Keratinocyte (primary cell): ENCODE data around the gene TAS2R42. TPM values are rescaled to one million over a fixed set of nuclear protein-coding genes. Genes with fewer than 3 reads are reported as not detected.

Source experiments
- DNase-seq: peaks from one replicate; pipeline ENCODE4 v3.0.0-alpha.2; 2011; ENCODE audit warnings: low read depth, missing footprints, low spot score
- FAIRE-seq: peaks from 2 replicates; lab custom pipeline; 2011; peaks lifted over from hg19 to GRCh38; lab: Jason Lieb, UNC
- H2AFZ ChIP-seq: 2 replicates; pipeline ENCODE4 v1.6.0; 2012; ENCODE audit warnings: low read length, control low read depth, inconsistent platforms; ENCODE audit not compliant: control insufficient read depth
- H3K27ac ChIP-seq: 2 replicates; pipeline ENCODE4 v1.5.1; 2011; ENCODE audit warnings: low read length; ENCODE audit not compliant: control insufficient read depth, insufficient read depth
- H3K27me3 ChIP-seq: 3 replicates; pipeline ENCODE4 v1.6.0; 2011; ENCODE audit warnings: low read length; ENCODE audit not compliant: control insufficient read depth, insufficient read depth; ENCODE audit errors: extremely low read depth
- H3K36me3 ChIP-seq, 2 experiments: 2 replicates in 1 of 2; 3 replicates in 1 of 2; pipeline ENCODE4 v1.5.1; 2011; ENCODE audit warnings: low read length in 2 of 2, mild to moderate bottlenecking in 1 of 2; ENCODE audit not compliant: control insufficient read depth in 2 of 2, insufficient read depth in 2 of 2; ENCODE audit errors: extremely low read depth in 1 of 2
- H3K4me1 ChIP-seq: 3 replicates; pipeline ENCODE4 v1.5.1; 2011; ENCODE audit warnings: low read length; ENCODE audit not compliant: control insufficient read depth, insufficient read depth; ENCODE audit errors: extremely low read depth
- H3K4me2 ChIP-seq: 3 replicates; pipeline ENCODE4 v1.6.0; 2011; ENCODE audit warnings: low read depth, low read length; ENCODE audit not compliant: control insufficient read depth, insufficient read depth; ENCODE audit errors: extremely low read depth
- H3K4me3 ChIP-seq, 3 experiments: fragments of 200-600 bp in 1 of 3; sonication (generic) in 1 of 3; 2 replicates in 2 of 3; 3 replicates in 1 of 3; pipeline ENCODE4 v1.5.1; 2011 to 2016; ENCODE audit warnings: low read length in 3 of 3, mild to moderate bottlenecking in 3 of 3, control low read depth in 2 of 3, inconsistent platforms in 1 of 3, low read depth in 1 of 3, mixed read lengths in 1 of 3, mixed run types in 1 of 3, moderate library complexity in 1 of 3; ENCODE audit not compliant: control insufficient read depth in 2 of 3, insufficient read depth in 2 of 3; ENCODE audit errors: extremely low read depth in 1 of 3
- H3K79me2 ChIP-seq: 2 replicates; pipeline ENCODE4 v1.6.0; 2012; ENCODE audit warnings: low read length; ENCODE audit not compliant: control insufficient read depth, insufficient read depth
- H3K9ac ChIP-seq: 3 replicates; pipeline ENCODE4 v1.6.0; 2011; ENCODE audit warnings: low read length; ENCODE audit not compliant: control insufficient read depth, insufficient read depth; ENCODE audit errors: extremely low read depth
- H3K9me1 ChIP-seq: 3 replicates; pipeline ENCODE4 v1.6.0; 2011; ENCODE audit warnings: low read length; ENCODE audit not compliant: control insufficient read depth, insufficient read depth; ENCODE audit errors: extremely low read depth
- H3K9me3 ChIP-seq: 2 replicates; pipeline ENCODE4 v1.5.1; 2012; ENCODE audit warnings: low read depth, low read length; ENCODE audit not compliant: control insufficient read depth
- H4K20me1 ChIP-seq: 3 replicates; pipeline ENCODE4 v1.6.0; 2011; ENCODE audit warnings: low read length; ENCODE audit not compliant: control insufficient read depth, insufficient read depth; ENCODE audit errors: extremely low read depth
- EZH2 ChIP-seq: IDR thresholded peaks from one replicate; pipeline ENCODE4 v1.6.1; 2012; ENCODE audit warnings: inconsistent platforms, mild to moderate bottlenecking, low read length, moderate library complexity
- dilution Hi-C: fragments of 300-500 bp; cut with MboI; formaldehyde crosslinking; loops from one replicate; pipeline ENCODE4 v1.7.0; 2020; ENCODE audit warnings: low sequenced_read_pairs; ENCODE audit not compliant: extremely low pct_ligation_motif_present
- polyA plus RNA-seq, 5 experiments: library from polyadenylated mRNA; depleted of rRNA in 3 of 5; stranded (reverse) in 3 of 5; stranded (forward) in 1 of 5; unstranded in 1 of 5; fragments of >200 nt; gene quantifications; 1 replicate in 1 of 5; 2 replicates in 3 of 5; 3 replicates in 1 of 5; pipeline versions ENCODE4 v1.2.1 to v1.2.3, GENCODE V29; 2011 to 2012; ENCODE audit warnings: missing spikeins in 2 of 5, low read depth in 1 of 5, low replicate concordance in 1 of 5
- TF ChIP-seq, protein P1 (sequence below), 3 experiments: IDR thresholded peaks in 1 of 3; conservative IDR thresholded peaks in 1 of 3; optimal IDR thresholded peaks in 1 of 3; 2 replicates in 2 of 3; 3 replicates in 1 of 3; pipeline versions ENCODE3 to v1.5.1; 2011; ENCODE audit warnings: low read length in 3 of 3, mild to moderate bottlenecking in 3 of 3, moderate library complexity in 2 of 3, control low read depth in 1 of 3, inconsistent platforms in 1 of 3; ENCODE audit not compliant: insufficient read depth in 2 of 3; ENCODE audit errors: extremely low read depth in 1 of 3

Gene TAS2R42
- polyA plus RNA-seq, 1 donor (not counting 4 experiments of a cell fraction or from before 2014, with no cell fraction given), result not detected

DNA sequence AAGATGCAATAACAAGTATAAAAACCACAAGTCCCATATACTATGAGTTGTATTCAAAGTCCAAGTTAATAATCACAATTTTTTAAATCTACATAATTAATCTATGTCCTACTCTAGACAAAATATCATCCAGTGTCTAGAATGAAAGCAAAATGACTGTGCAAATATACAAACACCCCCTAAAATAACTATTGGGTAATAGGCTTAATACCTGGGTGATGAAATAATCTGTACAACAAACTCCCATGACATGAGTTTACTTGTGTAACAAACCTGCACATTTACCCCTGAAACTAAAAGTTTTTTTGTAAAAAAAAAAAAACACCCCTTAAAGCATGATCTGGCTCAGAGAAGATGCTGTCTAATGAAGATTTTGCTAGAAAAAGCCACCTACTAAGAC, 4.2 kb downstream of the TAS2R42 start:
- Histone ChIP-seq H3K27ac (no peak overlapping the region), H3K4me2 (no peak overlapping the region), H2AFZ (no peak overlapping the region), H3K4me3 (no peak overlapping the region), H4K20me1 (no peaks in the 10 kb centered on the region), H3K9ac (no peak overlapping the region), H3K9me1 (no peaks in the 10 kb centered on the region), H3K36me3 (no peaks in the 10 kb centered on the region), H3K4me1 (no peaks in the 10 kb centered on the region), H3K79me2 (no peaks in the 10 kb centered on the region), H3K27me3 (no peaks in the 10 kb centered on the region), H3K9me3 (no peaks in the 10 kb centered on the region)
- TF ChIP-seq, protein P1, sequence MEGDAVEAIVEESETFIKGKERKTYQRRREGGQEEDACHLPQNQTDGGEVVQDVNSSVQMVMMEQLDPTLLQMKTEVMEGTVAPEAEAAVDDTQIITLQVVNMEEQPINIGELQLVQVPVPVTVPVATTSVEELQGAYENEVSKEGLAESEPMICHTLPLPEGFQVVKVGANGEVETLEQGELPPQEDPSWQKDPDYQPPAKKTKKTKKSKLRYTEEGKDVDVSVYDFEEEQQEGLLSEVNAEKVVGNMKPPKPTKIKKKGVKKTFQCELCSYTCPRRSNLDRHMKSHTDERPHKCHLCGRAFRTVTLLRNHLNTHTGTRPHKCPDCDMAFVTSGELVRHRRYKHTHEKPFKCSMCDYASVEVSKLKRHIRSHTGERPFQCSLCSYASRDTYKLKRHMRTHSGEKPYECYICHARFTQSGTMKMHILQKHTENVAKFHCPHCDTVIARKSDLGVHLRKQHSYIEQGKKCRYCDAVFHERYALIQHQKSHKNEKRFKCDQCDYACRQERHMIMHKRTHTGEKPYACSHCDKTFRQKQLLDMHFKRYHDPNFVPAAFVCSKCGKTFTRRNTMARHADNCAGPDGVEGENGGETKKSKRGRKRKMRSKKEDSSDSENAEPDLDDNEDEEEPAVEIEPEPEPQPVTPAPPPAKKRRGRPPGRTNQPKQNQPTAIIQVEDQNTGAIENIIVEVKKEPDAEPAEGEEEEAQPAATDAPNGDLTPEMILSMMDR (optimal IDR thresholded peaks at IDR 0.05 in 1 of 3, IDR thresholded peaks at IDR 0.05 in 1 of 3, conservative IDR thresholded peaks at IDR 0.05 in 1 of 3; ENCODE audit: extremely low read depth in 1 of 3, insufficient read depth in 2 of 3, low read length in 3 of 3), result no peak
- no peak for TF ChIP-seq EZH2
- dilution Hi-C loops, result no loop called here
- FAIRE-seq, result no peak
- DNase-seq, result no peak

DNA sequence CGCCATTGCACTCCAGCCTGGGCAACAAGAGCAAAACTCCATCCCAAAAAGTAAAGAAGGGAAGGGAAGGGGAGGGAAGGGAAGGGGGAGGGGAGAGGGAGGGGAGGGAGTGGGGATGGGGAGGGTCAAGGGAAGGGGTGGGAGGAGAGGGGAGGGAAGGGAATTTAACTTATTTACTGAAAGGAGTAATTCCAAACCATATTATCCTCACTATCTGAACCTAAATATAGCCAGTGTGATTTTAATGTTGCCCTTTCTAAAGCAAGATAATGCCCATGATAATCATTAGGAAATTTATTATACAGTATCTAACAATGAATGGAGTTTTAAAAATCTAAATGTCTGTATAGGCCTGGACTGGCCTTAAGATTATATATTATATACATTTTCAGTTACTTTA, 8.5 kb downstream of the TAS2R42 start:
- dilution Hi-C loops, result no loop called here
- DNase-seq, result no peak
- Histone ChIP-seq H3K27me3 (no peaks in the 10 kb centered on the region), H3K9ac (no peak overlapping the region), H3K4me1 (no peaks in the 10 kb centered on the region), H4K20me1 (no peaks in the 10 kb centered on the region), H3K4me3 (no peak overlapping the region), H3K9me3 (no peaks in the 10 kb centered on the region), H3K27ac (no peak overlapping the region), H3K4me2 (no peak overlapping the region), H2AFZ (no peak overlapping the region), H3K9me1 (no peaks in the 10 kb centered on the region), H3K79me2 (peaks cover 11% of the 10 kb centered on the region), H3K36me3 (no peaks in the 10 kb centered on the region)
- no peak for TF ChIP-seq EZH2
- TF ChIP-seq, protein P1 (optimal IDR thresholded peaks at IDR 0.05 in 1 of 3, IDR thresholded peaks at IDR 0.05 in 1 of 3, conservative IDR thresholded peaks at IDR 0.05 in 1 of 3; ENCODE audit: extremely low read depth in 1 of 3, insufficient read depth in 2 of 3, low read length in 3 of 3), result no peak
- FAIRE-seq, result no peak
